Fibroblast of lung (primary cell): ENCODE results near the gene MTR. TPM values are rescaled to one million over a fixed set of nuclear protein-coding genes. Genes with fewer than 3 reads are reported as not detected.
A peak's percentile ranks its signal among the peaks of the same experiment; 100 is the strongest.

Experiments used
- DNase-seq, 2 donors: peaks; one replicate each; pipeline versions ENCODE4 v3.0.0 to v3.0.0-alpha.2; 2010; ENCODE audit warnings: low read depth in 2 of 2
- H2AFZ ChIP-seq: 2 replicates; pipeline ENCODE4 v1.5.1; 2012; ENCODE audit warnings: low read length, control low read depth, inconsistent platforms
- H3K27ac ChIP-seq: 2 replicates; pipeline ENCODE4 v1.5.1; 2011; ENCODE audit warnings: low read length, control low read depth; ENCODE audit not compliant: insufficient read depth
- H3K27me3 ChIP-seq: 2 replicates; pipeline ENCODE4 v1.5.1; 2011; ENCODE audit warnings: mild to moderate bottlenecking, low read length; ENCODE audit not compliant: control insufficient read depth, insufficient read depth
- H3K36me3 ChIP-seq: 2 replicates; pipeline ENCODE4 v1.5.1; 2011; ENCODE audit warnings: low read length; ENCODE audit not compliant: control insufficient read depth, insufficient read depth
- H3K4me1 ChIP-seq: 2 replicates; pipeline ENCODE4 v1.5.1; 2011; ENCODE audit warnings: low read length; ENCODE audit not compliant: control insufficient read depth, insufficient read depth; ENCODE audit errors: extremely low read depth
- H3K4me2 ChIP-seq: 2 replicates; pipeline ENCODE4 v1.5.1; 2011; ENCODE audit warnings: low read length, control low read depth; ENCODE audit not compliant: insufficient read depth; ENCODE audit errors: extremely low read depth
- H3K4me3 ChIP-seq, 4 experiments: fragments of 200-600 bp in 1 of 4; sonication (generic) in 1 of 4; replicated peaks in 1 of 4; 2 replicates each; pipeline ENCODE4 v1.5.1; 2011 to 2016; ENCODE audit warnings: low read length in 4 of 4, low read depth in 3 of 4, mild to moderate bottlenecking in 3 of 4, control low read depth in 2 of 4, inconsistent platforms in 1 of 4, mixed read lengths in 1 of 4; ENCODE audit not compliant: insufficient read depth in 1 of 4; ENCODE audit errors: control extremely low read depth in 1 of 4
- H3K79me2 ChIP-seq: 2 replicates; pipeline ENCODE4 v1.5.1; 2012; ENCODE audit warnings: mild to moderate bottlenecking, low read length, inconsistent platforms; ENCODE audit not compliant: control insufficient read depth, insufficient read depth
- H3K9ac ChIP-seq: 2 replicates; pipeline ENCODE4 v1.5.1; 2011; ENCODE audit warnings: mild to moderate bottlenecking, low read length, control low read depth; ENCODE audit not compliant: insufficient read depth
- H3K9me3 ChIP-seq: 2 replicates; pipeline ENCODE4 v1.5.1; 2012; ENCODE audit warnings: low read depth, low read length; ENCODE audit not compliant: control insufficient read depth, insufficient read depth
- H4K20me1 ChIP-seq: 2 replicates; pipeline ENCODE4 v1.5.1; 2011; ENCODE audit warnings: low read length; ENCODE audit not compliant: control insufficient read depth, insufficient read depth; ENCODE audit errors: extremely low read depth
- EZH2 ChIP-seq: IDR thresholded peaks from 2 replicates; pipeline ENCODE4 v1.5.1; 2012; ENCODE audit warnings: low read length, control low read depth, mild to moderate bottlenecking; ENCODE audit errors: missing control alignments
- polyA plus RNA-seq, 2 donors: library from polyadenylated mRNA; depleted of rRNA in 1 of 2; stranded (reverse) in 1 of 2; unstranded in 1 of 2; fragments of >200 nt; gene quantifications; 2 replicates each; pipeline ENCODE4 v1.2.1, GENCODE V29; 2011 to 2012; ENCODE audit warnings: missing spikeins in 1 of 2
- total RNA-seq: library from RNA; depleted of rRNA; stranded (reverse); fragments of >200 nt; gene quantifications from 2 replicates; pipeline ENCODE4 v1.2.1, GENCODE V29; 2014
- TF ChIP-seq, protein P1 (sequence below), 2 donors: IDR thresholded peaks in 1 of 2; conservative IDR thresholded peaks in 1 of 2; 1 replicate in 1 of 2; 2 replicates in 1 of 2; pipeline ENCODE4 v1.5.1; 2011 to 2012; ENCODE audit warnings: low read length in 2 of 2, control low read depth in 1 of 2, inconsistent platforms in 1 of 2, low read depth in 1 of 2, mild to moderate bottlenecking in 1 of 2

MTR gene
- total and polyA plus RNA-seq, 2 donors (not counting 1 experiment from before 2014, with no cell fraction given), result 20.0 to 32.2 TPM

DNA sequence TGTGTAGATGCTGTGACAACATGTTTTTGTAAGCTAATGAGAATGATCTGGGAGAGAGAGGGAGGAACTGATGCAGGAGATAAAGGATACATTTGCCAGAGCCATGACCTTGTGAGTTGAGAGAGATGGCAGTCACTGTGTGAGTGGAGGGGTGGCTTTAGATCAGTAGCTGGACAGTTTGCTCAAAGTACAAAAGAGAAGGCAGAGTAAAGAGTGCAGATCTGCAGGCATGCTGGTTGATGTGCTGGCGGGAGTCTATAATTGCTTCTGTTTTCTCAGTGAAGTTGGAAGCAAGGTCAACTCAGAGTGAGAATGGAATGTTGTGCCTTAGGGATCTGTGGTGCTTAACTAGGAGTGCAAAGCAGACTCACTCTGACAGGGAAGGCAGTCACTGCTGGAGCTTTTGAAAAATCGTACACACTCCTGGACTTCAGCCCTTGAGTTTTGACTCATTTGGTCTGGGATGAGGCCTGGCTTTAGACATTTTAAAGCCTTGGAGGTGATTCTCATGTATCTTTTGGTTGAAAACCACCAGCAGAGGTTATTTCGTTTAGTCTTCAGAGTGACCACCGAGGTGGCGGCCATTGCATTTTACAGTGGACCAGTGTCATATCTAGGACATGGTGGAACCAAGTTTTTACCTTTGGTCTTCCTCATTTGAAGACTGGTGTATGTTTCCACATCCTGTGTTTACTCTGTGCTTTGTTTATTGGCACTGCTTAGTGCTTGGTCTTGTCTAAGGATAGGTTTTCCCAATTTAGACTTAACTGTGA lies 49.6 kb downstream of the MTR start:
- Histone ChIP-seq H3K4me3 (no peak overlapping the region), H3K27me3 (no peaks in the 10 kb centered on the region), H3K9ac (no peak overlapping the region), H3K27ac (peak overlapping the region; percentile 32), H3K4me1 (peaks cover 11% of the 10 kb centered on the region), H3K36me3 (no peaks in the 10 kb centered on the region), H4K20me1 (no peaks in the 10 kb centered on the region), H3K9me3 (no peaks in the 10 kb centered on the region), H2AFZ (no peak overlapping the region), H3K79me2 (no peaks in the 10 kb centered on the region), H3K4me2 (no peak overlapping the region)
- peak in 1 of 2 donors; percentile 52 for DNase-seq
- TF ChIP-seq EZH2, result no peak
- TF ChIP-seq, protein P1, sequence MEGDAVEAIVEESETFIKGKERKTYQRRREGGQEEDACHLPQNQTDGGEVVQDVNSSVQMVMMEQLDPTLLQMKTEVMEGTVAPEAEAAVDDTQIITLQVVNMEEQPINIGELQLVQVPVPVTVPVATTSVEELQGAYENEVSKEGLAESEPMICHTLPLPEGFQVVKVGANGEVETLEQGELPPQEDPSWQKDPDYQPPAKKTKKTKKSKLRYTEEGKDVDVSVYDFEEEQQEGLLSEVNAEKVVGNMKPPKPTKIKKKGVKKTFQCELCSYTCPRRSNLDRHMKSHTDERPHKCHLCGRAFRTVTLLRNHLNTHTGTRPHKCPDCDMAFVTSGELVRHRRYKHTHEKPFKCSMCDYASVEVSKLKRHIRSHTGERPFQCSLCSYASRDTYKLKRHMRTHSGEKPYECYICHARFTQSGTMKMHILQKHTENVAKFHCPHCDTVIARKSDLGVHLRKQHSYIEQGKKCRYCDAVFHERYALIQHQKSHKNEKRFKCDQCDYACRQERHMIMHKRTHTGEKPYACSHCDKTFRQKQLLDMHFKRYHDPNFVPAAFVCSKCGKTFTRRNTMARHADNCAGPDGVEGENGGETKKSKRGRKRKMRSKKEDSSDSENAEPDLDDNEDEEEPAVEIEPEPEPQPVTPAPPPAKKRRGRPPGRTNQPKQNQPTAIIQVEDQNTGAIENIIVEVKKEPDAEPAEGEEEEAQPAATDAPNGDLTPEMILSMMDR (conservative IDR thresholded peaks at IDR 0.05 in 1 of 2, IDR thresholded peaks at IDR 0.05 in 1 of 2; ENCODE audit: low read depth in 1 of 2, low read length in 2 of 2), result no peak

DNA sequence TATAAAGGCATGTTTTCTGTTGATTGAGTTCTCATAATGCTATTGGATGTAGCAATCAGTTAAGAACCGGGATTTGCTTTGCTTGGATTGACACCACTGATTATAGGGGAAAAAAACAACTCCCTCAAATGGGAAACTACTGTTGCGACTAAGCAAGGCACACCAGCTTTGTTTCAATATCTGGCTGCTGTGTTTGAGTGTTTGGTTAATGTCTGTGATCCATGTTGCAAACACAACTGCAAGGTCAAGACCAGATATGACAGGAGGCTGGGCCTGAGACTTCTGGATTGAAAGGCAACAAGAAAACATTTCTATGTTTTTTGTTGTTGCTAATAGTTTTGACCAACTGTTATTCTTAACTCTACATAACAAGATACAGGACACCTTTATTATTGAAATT lies 50.7 kb downstream of the MTR start:
- DNase-seq, result no peak
- Histone ChIP-seq H3K4me1 (peaks cover 11% of the 10 kb centered on the region), H3K36me3 (no peaks in the 10 kb centered on the region), H3K79me2 (no peaks in the 10 kb centered on the region), H2AFZ (no peak overlapping the region), H3K27ac (no peak overlapping the region), H3K9me3 (no peaks in the 10 kb centered on the region), H4K20me1 (no peaks in the 10 kb centered on the region), H3K4me2 (no peak overlapping the region), H3K27me3 (no peaks in the 10 kb centered on the region), H3K4me3 (no peak overlapping the region), H3K9ac (no peak overlapping the region)
- TF ChIP-seq, protein P1 (conservative IDR thresholded peaks at IDR 0.05 in 1 of 2, IDR thresholded peaks at IDR 0.05 in 1 of 2; ENCODE audit: low read depth in 1 of 2, low read length in 2 of 2), result no peak
- TF ChIP-seq EZH2, result no peak

DNA sequence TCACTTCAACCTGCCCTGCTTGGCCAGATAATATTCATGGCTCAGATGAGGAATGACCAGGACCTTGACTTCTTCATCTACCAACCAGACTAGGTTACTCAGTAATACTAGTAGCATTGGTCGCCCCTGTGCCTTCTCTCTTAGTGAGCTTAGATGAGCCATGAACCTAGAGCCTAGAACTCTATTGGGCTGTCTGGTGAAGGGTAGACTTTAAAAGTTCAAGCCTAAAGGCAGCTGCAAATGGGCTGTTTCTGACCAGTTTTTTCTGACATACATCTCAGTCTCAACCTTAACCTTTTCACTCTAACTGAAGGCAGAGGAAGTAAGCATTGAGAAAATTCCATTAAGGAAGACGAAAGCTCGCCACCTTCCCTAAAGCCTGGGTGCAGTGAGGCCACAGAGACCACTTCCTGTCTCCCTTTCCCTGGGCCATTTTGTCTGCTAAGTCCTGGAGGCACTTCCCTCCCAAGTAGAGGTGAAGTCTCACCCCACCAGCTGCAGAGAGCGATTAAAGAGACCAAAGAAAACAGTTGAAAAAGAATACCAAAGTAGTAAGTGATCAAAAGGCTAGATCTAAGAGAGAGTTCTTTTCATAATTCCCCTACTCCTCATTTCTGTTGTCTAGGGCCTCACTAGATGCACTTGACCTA lies 53.3 kb downstream of the MTR start:
- peaks cover 11% of the 10 kb centered on the region for H3K4me1 ChIP-seq
- H3K9ac ChIP-seq, result no peak overlapping the region

More for the DNA sequence above, 53.3 kb downstream of the MTR start:
- Histone ChIP-seq H3K27ac (no peak overlapping the region), H3K27me3 (no peaks in the 10 kb centered on the region), H3K4me3 (no peak overlapping the region), H3K9me3 (no peaks in the 10 kb centered on the region), H3K36me3 (no peaks in the 10 kb centered on the region), H2AFZ (no peak overlapping the region), H3K4me2 (no peak overlapping the region), H3K79me2 (no peaks in the 10 kb centered on the region), H4K20me1 (no peaks in the 10 kb centered on the region)
- DNase-seq, result no peak
- TF ChIP-seq, protein P1 (conservative IDR thresholded peaks at IDR 0.05 in 1 of 2, IDR thresholded peaks at IDR 0.05 in 1 of 2; ENCODE audit: low read depth in 1 of 2, low read length in 2 of 2), result no peak
- TF ChIP-seq EZH2, result no peak
